RPMI8226 (cell line): ENCODE measurements around the gene KLRC2.
A peak's percentile ranks its signal among the peaks of the same experiment; 100 is the strongest.
"Not testable (repeated sequence)": the region's sequence is repeated elsewhere in the genome, so short reads cannot be mapped to it uniquely, and the experiment has no call there.

Source experiments
- DNase-seq: peaks from one replicate; pipeline ENCODE4 v3.0.0-alpha.2; 2015

KLRC2 gene

DNA sequence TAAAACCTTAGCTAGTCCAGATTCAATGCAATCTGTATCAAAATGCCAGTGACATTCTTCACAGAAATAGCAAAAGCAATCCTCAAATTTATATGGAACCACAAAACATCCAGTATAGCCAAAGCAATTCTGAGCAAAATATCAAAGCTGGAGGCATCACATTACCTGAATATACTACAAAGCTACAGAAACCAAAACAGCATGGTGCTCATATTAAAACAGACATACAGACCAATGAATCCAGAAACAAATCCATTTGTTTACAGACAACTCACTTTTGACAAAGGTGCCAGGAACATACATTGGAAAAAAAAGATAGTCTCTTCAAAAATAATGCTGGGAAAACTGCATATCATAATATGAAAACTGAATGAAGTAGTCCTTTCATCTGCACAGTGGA lies 31.0 kb downstream of the KLRC2 start:
- no peak for DNase-seq

DNA sequence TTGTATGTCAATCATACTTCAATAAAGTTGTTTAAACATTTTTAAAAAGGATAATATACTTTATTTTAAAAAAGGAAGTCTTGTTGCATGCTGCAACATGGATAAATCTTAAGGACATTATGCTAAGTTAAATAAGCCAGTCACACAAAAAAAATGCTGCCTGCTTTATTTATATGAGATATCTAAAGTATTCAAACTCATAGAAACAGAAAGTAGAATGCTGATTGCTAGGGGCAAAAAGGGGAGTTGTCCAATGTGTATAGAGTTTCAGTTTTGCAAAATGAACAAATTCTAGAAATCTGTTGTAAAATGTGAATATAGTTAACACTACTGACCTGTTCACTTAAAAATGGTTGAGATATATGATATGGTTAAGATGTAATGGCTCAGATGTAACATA lies 35.0 kb downstream of the KLRC2 start:
- no peak for DNase-seq

DNA sequence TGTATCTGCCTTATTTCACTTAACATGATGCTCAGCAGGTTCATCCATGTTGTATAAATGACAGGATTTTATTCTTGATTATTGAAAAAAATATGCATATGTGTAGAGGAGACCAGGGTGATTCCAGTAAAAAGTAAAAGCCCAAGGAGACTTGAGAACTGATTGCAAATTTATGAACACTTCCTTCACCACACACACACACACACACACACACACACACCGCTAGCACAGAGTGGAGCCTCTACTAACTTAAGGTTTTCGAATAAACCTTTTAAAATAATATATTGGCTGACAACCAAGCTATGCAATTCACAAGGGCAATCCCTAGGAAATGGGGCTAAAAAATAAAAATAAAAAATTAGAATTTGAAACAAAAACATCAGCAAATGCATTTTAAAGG lies 37.6 kb downstream of the KLRC2 start:
- no peak for DNase-seq

GRCh38 chr12:10397296-10397695 lies 38.5 kb downstream of the KLRC2 start:
- no peak for DNase-seq

DNA sequence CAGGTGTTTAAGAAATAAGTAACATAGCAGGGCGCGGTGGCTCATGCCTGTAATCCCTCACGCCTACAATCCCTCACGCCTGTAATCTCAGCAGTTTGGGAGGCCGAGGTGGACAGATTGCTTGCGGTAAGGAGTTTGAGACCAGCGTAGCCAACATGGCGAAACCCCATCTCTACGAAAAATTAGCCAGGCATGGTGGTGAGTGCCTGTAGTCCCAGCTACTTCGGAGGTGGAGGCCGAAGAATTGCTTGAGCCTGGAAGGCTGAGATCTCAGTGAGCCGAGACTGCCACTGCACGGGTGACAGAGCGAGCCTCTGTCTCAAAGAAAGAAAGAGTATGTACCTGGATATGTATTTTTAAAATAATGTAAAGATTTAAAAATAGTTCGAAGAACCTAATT lies 39.6 kb downstream of the KLRC2 start:
- DNase-seq = not testable (repeated sequence)

DNA sequence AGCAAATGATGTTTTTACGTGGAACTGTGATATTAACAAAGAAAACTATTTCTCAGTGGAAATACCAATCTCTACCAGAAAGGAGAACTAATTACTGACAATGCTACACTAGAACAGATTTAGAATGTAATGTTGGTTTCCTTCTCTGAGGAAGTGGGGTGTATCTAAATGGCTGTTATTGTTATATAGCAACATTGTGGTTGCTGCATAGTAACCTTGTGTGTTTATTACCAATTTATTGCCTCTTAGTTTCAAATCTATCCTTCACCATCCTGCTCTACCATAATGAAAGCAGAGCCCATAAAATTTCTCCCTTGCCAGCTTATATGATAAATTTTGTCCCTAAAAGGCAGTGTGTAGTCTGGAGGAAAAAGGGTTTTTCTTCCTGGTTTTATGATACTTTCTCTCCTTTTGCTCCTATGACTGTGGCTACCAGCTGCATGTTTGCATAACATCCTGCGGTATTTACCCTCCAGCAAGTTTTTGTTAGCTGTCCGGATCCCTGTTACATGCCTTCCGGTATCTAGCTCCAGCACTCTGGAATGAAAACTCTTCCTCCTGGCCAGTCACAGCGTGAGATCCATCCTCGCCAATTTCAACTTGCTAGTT lies 40.3 kb downstream of the KLRC2 start:
- no peak for DNase-seq

DNA sequence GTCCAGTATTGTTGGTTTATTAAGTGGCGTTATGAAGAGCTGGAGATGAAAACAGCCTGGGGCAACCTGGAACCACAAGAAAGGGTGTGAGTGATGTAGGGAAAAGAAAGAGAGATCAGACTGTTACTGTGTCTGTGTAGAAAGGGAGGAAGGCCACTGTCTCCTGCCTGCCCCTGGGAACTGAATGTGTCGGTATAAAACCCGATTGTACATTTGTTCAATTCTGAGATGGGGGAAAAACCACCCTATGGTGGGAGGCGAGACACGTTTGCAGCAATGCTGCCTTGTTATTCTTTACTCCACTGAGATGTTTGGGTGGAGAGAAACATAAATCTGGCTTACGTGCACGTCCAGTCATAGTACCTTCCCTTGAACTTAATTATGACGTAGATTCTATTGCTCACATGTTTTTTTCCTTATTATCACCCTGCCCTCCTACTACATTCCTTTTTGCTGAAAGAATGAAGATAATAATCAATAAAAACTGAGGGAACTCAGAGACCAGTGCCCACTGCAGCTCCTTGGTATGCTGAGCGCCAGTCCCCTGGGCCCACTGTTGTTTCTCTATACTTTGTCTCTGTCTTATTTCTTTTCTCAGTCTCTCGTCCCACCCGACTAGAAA lies 41.2 kb downstream of the KLRC2 start:
- not testable (repeated sequence) for DNase-seq

DNA sequence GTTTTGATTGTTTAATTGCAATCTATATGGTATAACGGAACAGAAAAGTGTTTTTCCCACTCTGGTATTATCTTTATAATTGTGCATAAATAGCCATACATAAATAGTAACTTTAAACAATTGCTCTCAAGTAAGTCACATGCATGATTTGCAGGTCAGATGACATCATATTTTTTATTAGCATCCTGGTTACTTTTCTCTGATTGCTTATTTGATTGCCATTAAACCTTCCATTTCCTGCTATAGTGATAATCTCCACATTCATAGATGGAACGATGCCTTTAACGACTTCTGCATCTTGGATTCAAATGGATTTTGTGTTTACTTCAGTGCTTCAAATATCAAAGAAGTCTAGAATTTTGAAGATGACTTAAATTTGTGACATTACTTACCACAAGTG lies 42.5 kb downstream of the KLRC2 start:
- no peak for DNase-seq

GRCh38 chr12:10392394-10392930 lies 43.3 kb downstream of the KLRC2 start:
- DNase-seq = peak; percentile 90

GRCh38 chr12:10390991-10391390 lies 44.8 kb downstream of the KLRC2 start:
- not testable (repeated sequence) for DNase-seq

- DNase-seq = no peak
Measured at GRCh38 chr12:10389904-10390303, 45.9 kb downstream of the KLRC2 start, which contains the start of gene KLRK1. KLRK1 (minus strand) TSS chr12:10390041; CDS start chr12:10388810, 1,231 bp downstream.

GRCh38 chr12:10388624-10389413 lies 47.0 kb downstream of the KLRC2 start:
- DNase-seq = no peak

- DNase-seq = not testable (repeated sequence)
Measured at GRCh38 chr12:10387498-10387897, 48.3 kb downstream of the KLRC2 start.

DNA sequence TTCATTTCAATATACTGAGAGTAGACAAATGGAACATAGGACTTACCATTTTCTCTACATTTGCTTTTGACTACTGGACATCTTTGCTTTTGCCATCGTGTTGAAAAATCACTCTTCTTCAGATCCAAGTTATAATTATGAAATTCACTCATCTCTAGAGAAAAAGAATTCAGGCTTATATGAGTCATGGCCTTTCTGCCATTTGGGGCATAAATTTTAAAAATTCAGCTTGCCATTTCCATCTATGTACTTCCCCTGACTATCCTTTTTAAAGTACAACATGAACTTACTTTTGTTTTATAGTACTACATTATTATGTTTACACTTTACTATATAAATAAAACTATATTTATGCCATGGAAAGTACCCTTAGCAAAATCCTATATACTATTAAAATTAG lies 49.0 kb downstream of the KLRC2 start:
- no peak for DNase-seq

DNA sequence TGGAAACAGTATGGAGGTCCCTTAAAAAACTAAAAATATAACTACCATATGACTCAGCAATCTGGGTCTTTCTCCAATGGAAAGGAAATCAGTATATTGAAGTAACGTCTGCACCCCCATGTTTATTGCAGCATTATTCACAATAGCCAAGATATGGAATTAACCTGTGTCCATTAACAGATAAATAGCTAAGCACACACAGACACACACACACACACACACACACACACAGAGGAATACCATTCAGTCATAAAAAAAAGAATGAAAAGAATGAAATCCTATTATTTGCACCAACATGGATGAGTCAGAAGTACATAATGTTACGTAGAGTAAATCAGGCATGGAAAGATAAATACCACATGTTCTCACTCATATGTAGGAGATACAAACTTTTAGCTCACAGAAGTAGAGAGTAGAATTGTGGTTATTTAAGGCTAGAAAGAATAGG lies 50.6 kb downstream of the KLRC2 start:
- no peak for DNase-seq

DNA sequence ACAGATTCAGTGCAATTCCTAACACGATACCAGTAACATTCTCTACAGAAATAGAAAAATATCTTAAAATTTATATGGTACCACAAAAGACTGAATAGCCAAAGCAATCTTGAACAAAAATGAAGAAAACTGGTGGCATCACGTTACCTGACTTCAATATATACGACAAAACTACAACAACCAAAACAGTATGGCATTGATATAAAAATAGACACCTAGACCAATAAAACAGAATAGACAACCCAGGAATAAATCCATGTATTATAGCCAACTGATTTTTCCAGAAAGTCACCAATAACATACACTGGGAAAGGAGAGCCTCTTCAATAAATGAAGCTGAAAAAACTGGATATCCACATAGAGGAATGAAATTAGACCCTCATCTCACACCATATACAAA lies 51.6 kb downstream of the KLRC2 start:
- no peak for DNase-seq

DNA sequence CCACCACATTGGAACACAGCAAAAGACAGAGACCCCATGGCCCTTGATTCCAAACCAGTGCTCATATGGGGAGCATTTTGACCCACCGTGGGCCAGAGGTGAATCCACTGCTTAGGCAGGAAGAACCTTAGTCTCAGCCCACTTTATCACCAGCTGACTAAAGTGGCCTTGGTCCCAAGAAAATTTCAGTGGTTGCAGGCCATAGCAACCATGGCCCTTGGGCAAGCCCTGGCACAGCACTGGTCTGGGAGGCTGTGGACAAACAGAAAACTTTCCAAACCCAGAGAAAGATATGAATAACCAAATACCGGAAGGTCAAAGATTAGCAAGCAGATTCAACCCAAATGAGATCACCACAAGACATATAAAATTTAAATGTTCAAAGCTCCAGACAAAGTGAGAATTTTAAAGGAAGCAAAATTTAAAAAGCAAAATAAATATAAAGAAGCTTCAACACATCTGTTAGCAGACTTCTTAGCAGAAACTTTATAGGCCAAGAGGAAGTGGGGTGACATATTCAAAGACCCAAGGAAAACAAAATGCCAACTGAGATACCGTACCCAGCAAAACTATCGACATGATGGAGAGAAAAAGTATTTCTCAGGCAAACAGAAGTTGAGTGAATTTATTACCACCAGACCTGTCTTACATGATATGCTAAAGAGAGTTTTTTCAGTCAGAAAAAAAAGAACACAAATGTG lies 53.7 kb downstream of the KLRC2 start:
- no peak for DNase-seq
